ENCODE results near the gene CIBAR2.
A peak's percentile ranks its signal among the peaks of the same experiment; 100 is the strongest.
"Not testable (repeated sequence)": the region's sequence is repeated elsewhere in the genome, so short reads cannot be mapped to it uniquely, and the experiment has no call there.

Gene CIBAR2

GRCh38 chr16:85127379-85127723 is 15.1 kb upstream of the CIBAR2 start:
- DNase-seq: no peak

GRCh38 chr16:85126705-85127378 is 14.6 kb upstream of the CIBAR2 start:
- peak; percentile 84 for DNase-seq

- no peak for DNase-seq
Measured at GRCh38 chr16:85126394-85126704, 14.1 kb upstream of the CIBAR2 start.

- no peak for DNase-seq
Measured at GRCh38 chr16:85125570-85126393, 13.5 kb upstream of the CIBAR2 start.

- DNase-seq: no peak
Measured at GRCh38 chr16:85124636-85125346, 12.5 kb upstream of the CIBAR2 start.

GRCh38 chr16:85123891-85124635 is 11.8 kb upstream of the CIBAR2 start:
- peak; percentile 78 for DNase-seq

GRCh38 chr16:85123441-85123840 is 11.2 kb upstream of the CIBAR2 start:
- DNase-seq: not testable (repeated sequence)

GRCh38 chr16:85120006-85120340 is 7.7 kb upstream of the CIBAR2 start:
- DNase-seq: no peak

- DNase-seq: no peak
Measured at GRCh38 chr16:85117418-85117817, 5.1 kb upstream of the CIBAR2 start.

- peak; percentile 74 for DNase-seq
Measured at GRCh38 chr16:85114909-85115567, 2.8 kb upstream of the CIBAR2 start.

GRCh38 chr16:85113913-85114312 is 1.6 kb upstream of the CIBAR2 start:
- DNase-seq: no peak

GRCh38 chr16:85113168-85113733 is 979 bp upstream of the CIBAR2 start:
- DNase-seq: no peak

GRCh38 chr16:85111184-85111583 is 1.1 kb downstream of the CIBAR2 start:
- no peak for DNase-seq

- DNase-seq: no peak
Measured at GRCh38 chr16:85110105-85110504, 2.2 kb downstream of the CIBAR2 start.

- DNase-seq: no peak
Measured at GRCh38 chr16:85107532-85107931, 4.7 kb downstream of the CIBAR2 start.

GRCh38 chr16:85107083-85107482 is 5.2 kb downstream of the CIBAR2 start:
- no peak for DNase-seq

GRCh38 chr16:85105475-85105874 is 6.8 kb downstream of the CIBAR2 start:
- DNase-seq: no peak

GRCh38 chr16:85104821-85105391 is 7.4 kb downstream of the CIBAR2 start:
- DNase-seq: no peak

GRCh38 chr16:85104147-85104546 is 8.1 kb downstream of the CIBAR2 start:
- no peak for DNase-seq

GRCh38 chr16:85103114-85104079 is 8.9 kb downstream of the CIBAR2 start:
- DNase-seq: no peak
